ENCODE data around the gene LAMA3. TPM values are rescaled to one million over a fixed set of nuclear protein-coding genes. Genes with fewer than 3 reads are reported as not detected.

The LAMA3 gene
- total and polyA plus RNA-seq, 2 of the 13 experiments (the other 11 are each of a cell fraction or from before 2014, with no cell fraction given), result 0.45 to 2.2 TPM

GRCh38 chr18:23941791-23942190 lies 252.5 kb downstream of the LAMA3 start:
- Histone ChIP-seq H3K4me1 (ENCODE audit: insufficient read depth, low read length) (no peaks in the 10 kb centered on the region), H3K36me3 (replicated peaks in 1 of 2; ENCODE audit: control insufficient read depth in 1 of 2, insufficient read depth in 2 of 2, low read length in 2 of 2) (no peaks in the 10 kb centered on the region), H3K4me2 (ENCODE audit: low read depth, low read length) (no peak overlapping the region), H4K20me1 (ENCODE audit: insufficient read depth, low read length) (no peaks in the 10 kb centered on the region), H3K27me3 (ENCODE audit: control insufficient read depth in 1 of 2, insufficient read depth in 2 of 2, low read length in 2 of 2) (peaks cover 0 to 2% of the 10 kb centered on the region in 2 experiments; a peak in 1 of 5 replicates), H3K9me3 (ENCODE audit: low read length) (no peaks in the 10 kb centered on the region), H2AFZ (ENCODE audit: low read length) (no peak overlapping the region), H3K9ac (ENCODE audit: insufficient read depth, low read depth, low read length) (no peak overlapping the region), H3K4me3 (replicated peaks in 1 of 3; ENCODE audit: insufficient read depth in 1 of 3, low read depth in 2 of 3, low read length in 3 of 3) (no peak overlapping the region), H3K27ac (ENCODE audit: extremely low read length, insufficient read depth, low read length) (no peak overlapping the region), H3K79me2 (ENCODE audit: insufficient read depth, low read length) (no peaks in the 10 kb centered on the region)
- 59% methylated on average over 3 of the region's 3 CpGs for WGBS (ENCODE audit: low lambda C conversion rate)
- in situ Hi-C loops (cut with HindIII; ENCODE audit: extremely low pct_ligation_motif_present, low pct_unique_long_range_greater_than_20kb) (no loop called here), intact Hi-C loops (cut with micrococcal nuclease; ENCODE audit: unreplicated experiment) (no loop called here)
- ChIA-PET POLR2A (no interaction called here), CTCF (ENCODE audit: low intra/inter-chr PET ratio, low total read pairs) (no interaction called here)
- DNase-seq (ENCODE audit: low spot score), result no peak
- FAIRE-seq, result no peak
- no peak for TF ChIP-seq BRD4 (CRISPR knock-in tag; IDR thresholded peaks at IDR 0.05)
- no peak for TF ChIP-seq GATA4 (IDR thresholded peaks at IDR 0.05; ENCODE audit: borderline replicate concordance, low read depth)
- no peak for TF ChIP-seq BATF2 (CRISPR knock-in tag; IDR thresholded peaks at IDR 0.05)
- TF ChIP-seq SETDB1 (CRISPR knock-in tag; IDR thresholded peaks at IDR 0.05; ENCODE audit: borderline replicate concordance), result no peak
- ATAC-seq, result no peak
- BruUV-seq (replicated peaks), result no TSS peak

- Histone ChIP-seq H3K4me1 (ENCODE audit: insufficient read depth, low read length) (no peaks in the 10 kb centered on the region), H3K9me3 (ENCODE audit: low read length) (no peaks in the 10 kb centered on the region), H3K4me2 (ENCODE audit: low read depth, low read length) (no peak overlapping the region), H2AFZ (ENCODE audit: low read length) (no peak overlapping the region), H3K79me2 (ENCODE audit: insufficient read depth, low read length) (no peaks in the 10 kb centered on the region), H4K20me1 (ENCODE audit: insufficient read depth, low read length) (no peaks in the 10 kb centered on the region), H3K27ac (ENCODE audit: extremely low read length, insufficient read depth, low read length) (no peak overlapping the region), H3K27me3 (ENCODE audit: control insufficient read depth in 1 of 2, insufficient read depth in 2 of 2, low read length in 2 of 2) (peaks cover 0 to 2% of the 10 kb centered on the region in 2 experiments; a peak in 1 of 5 replicates), H3K4me3 (replicated peaks in 1 of 3; ENCODE audit: insufficient read depth in 1 of 3, low read depth in 2 of 3, low read length in 3 of 3) (no peak overlapping the region), H3K9ac (ENCODE audit: insufficient read depth, low read depth, low read length) (no peak overlapping the region), H3K36me3 (replicated peaks in 1 of 2; ENCODE audit: control insufficient read depth in 1 of 2, insufficient read depth in 2 of 2, low read length in 2 of 2) (no peaks in the 10 kb centered on the region)
- FAIRE-seq (no peak), DNase-seq (ENCODE audit: low spot score) (no peak), ATAC-seq (no peak)
- intact Hi-C loops (cut with micrococcal nuclease; ENCODE audit: unreplicated experiment) (no loop called here), in situ Hi-C loops (cut with HindIII; ENCODE audit: extremely low pct_ligation_motif_present, low pct_unique_long_range_greater_than_20kb) (no loop called here)
- ChIA-PET POLR2A (interaction anchor here (0.7 kb wide), 1 partner anchor 331 kb away, joined by 5 read pairs; no protein-coding TSS in a partner anchor), CTCF (ENCODE audit: low intra/inter-chr PET ratio, low total read pairs) (no interaction called here)
- no TSS peak for BruUV-seq (replicated peaks)
- 73% methylated on average over 6 of the region's 6 CpGs for WGBS (ENCODE audit: low lambda C conversion rate)
- TF ChIP-seq ZC3H4 (CRISPR knock-in tag; IDR thresholded peaks at IDR 0.05; ENCODE audit: borderline replicate concordance) (no peak), NCOA5 (CRISPR knock-in tag; IDR thresholded peaks at IDR 0.05) (no peak), DBP (CRISPR knock-in tag; IDR thresholded peaks at IDR 0.05; ENCODE audit: not compliant biosample characterization) (no peak), NFYB (CRISPR knock-in tag; IDR thresholded peaks at IDR 0.05) (no peak), CHD2 (IDR thresholded peaks at IDR 0.05; ENCODE audit: low read depth, low read length) (no peak), ZNF75D (CRISPR knock-in tag; IDR thresholded peaks at IDR 0.05; ENCODE audit: borderline replicate concordance) (no peak), ZBTB25 (CRISPR knock-in tag; IDR thresholded peaks at IDR 0.05) (no peak), ZNF234 (CRISPR knock-in tag; conservative IDR thresholded peaks at IDR 0.05) (no peak), ZNF672 (CRISPR knock-in tag; IDR thresholded peaks at IDR 0.05) (no peak), ZBTB46 (CRISPR knock-in tag; IDR thresholded peaks at IDR 0.05; ENCODE audit: borderline replicate concordance) (no peak)
Measured at GRCh38 chr18:23943104-23943503, 253.9 kb downstream of the LAMA3 start.
